Neural cell (in vitro differentiated cells): Measurements from ENCODE around the gene DPP10. TPM values are rescaled to one million over a fixed set of nuclear protein-coding genes. Genes with fewer than 3 reads are reported as not detected.

ENCODE experiments used
- H2AFZ ChIP-seq: fragments of 200-600, 300-800 bp; sonication (generic), shearing (Covaris generic); 2 replicates; pipeline ENCODE4 v1.6.0; 2014; ENCODE audit warnings: low read depth, mild to moderate bottlenecking, antibody characterized with exemption, low read length, moderate library complexity
- H3F3A ChIP-seq: fragments of 200-600 bp; shearing (Covaris generic); 2 replicates; pipeline ENCODE4 v1.6.1; 2016; ENCODE audit warnings: mild to moderate bottlenecking, moderate library complexity, mixed read lengths, antibody characterized with exemption, low read length; ENCODE audit not compliant: insufficient read depth, poor library complexity, severe bottlenecking
- H3K27ac ChIP-seq: fragments of 200-600, 300-800 bp; sonication (generic), shearing (Covaris generic); 2 replicates; pipeline ENCODE4 v1.5.1; 2014; ENCODE audit warnings: mild to moderate bottlenecking, low read length, moderate library complexity
- H3K27me3 ChIP-seq: fragments of 300-800, 200-600 bp; sonication (generic), shearing (Covaris generic); 2 replicates; pipeline ENCODE4 v1.6.0; 2014; ENCODE audit warnings: mild to moderate bottlenecking, low read depth, low read length, moderate library complexity; ENCODE audit not compliant: insufficient read depth
- H3K36me3 ChIP-seq: fragments of 300-800, 200-600 bp; sonication (generic), shearing (Covaris generic); 2 replicates; pipeline ENCODE4 v1.5.1; 2014; ENCODE audit warnings: mild to moderate bottlenecking, antibody characterized with exemption, low read length, moderate library complexity; ENCODE audit not compliant: insufficient read depth
- H3K4me2 ChIP-seq: fragments of 300-800, 200-600 bp; sonication (generic), shearing (Covaris generic); 2 replicates; pipeline ENCODE4 v1.6.0; 2014; ENCODE audit warnings: mild to moderate bottlenecking, low read length
- H3K4me3 ChIP-seq: fragments of 300-800, 200-600 bp; sonication (generic), shearing (Covaris generic); 2 replicates; pipeline ENCODE4 v1.5.1; 2014; ENCODE audit warnings: mild to moderate bottlenecking, low read length, moderate library complexity
- H3K79me2 ChIP-seq: fragments of 200-600 bp; shearing (Covaris generic); replicated peaks from 2 replicates; pipeline ENCODE4 v1.6.0; 2014; ENCODE audit warnings: mild to moderate bottlenecking, low read length, moderate library complexity; ENCODE audit not compliant: insufficient read depth
- H3K9ac ChIP-seq: fragments of 300-800, 200-600 bp; sonication (generic), shearing (Covaris generic); 2 replicates; pipeline ENCODE4 v1.6.1; 2016; ENCODE audit warnings: mild to moderate bottlenecking, low read length, mixed read lengths
- H3K9me2 ChIP-seq: fragments of 200-600 bp; shearing (Covaris generic); 2 replicates; pipeline ENCODE4 v1.6.1; 2016; ENCODE audit warnings: mild to moderate bottlenecking, low read length, mixed read lengths; ENCODE audit not compliant: insufficient read depth
- H3K9me3 ChIP-seq: fragments of 200-600, 300-800 bp; sonication (generic), shearing (Covaris generic); 2 replicates; pipeline ENCODE4 v1.6.1; 2016; ENCODE audit warnings: mild to moderate bottlenecking, mixed run types, low read length, moderate library complexity, mixed read lengths
- H4K20me1 ChIP-seq: fragments of 200-600 bp; shearing (Covaris generic); 2 replicates; pipeline ENCODE4 v1.6.1; 2016; ENCODE audit warnings: mild to moderate bottlenecking, mixed run types; ENCODE audit not compliant: insufficient read depth
- CTCF ChIP-seq: fragments of 450-650 bp; IDR thresholded peaks from 2 replicates; pipeline ENCODE4 v1.5.1; 2014; ENCODE audit warnings: antibody characterized with exemption, mild to moderate bottlenecking, moderate library complexity; ENCODE audit not compliant: poor library complexity, severe bottlenecking
- EP300 ChIP-seq: fragments of 450-650 bp; conservative IDR thresholded peaks from 2 replicates; pipeline ENCODE4 v1.6.1; 2014; ENCODE audit warnings: antibody characterized with exemption, mild to moderate bottlenecking, moderate library complexity; ENCODE audit not compliant: poor library complexity, severe bottlenecking
- EZH2 ChIP-seq: fragments of 200-600, 300-800 bp; shearing (Covaris generic), sonication (generic); IDR thresholded peaks from 2 replicates; pipeline ENCODE4 v1.6.1; 2014; ENCODE audit warnings: antibody characterized with exemption, low read length, borderline replicate concordance, mild to moderate bottlenecking; ENCODE audit not compliant: insufficient read depth, poor library complexity, severe bottlenecking
- MXI1 ChIP-seq: fragments of 450-650 bp; conservative IDR thresholded peaks from 2 replicates; pipeline ENCODE4 v1.6.1; 2014; ENCODE audit warnings: antibody characterized with exemption, mild to moderate bottlenecking; ENCODE audit not compliant: poor library complexity, severe bottlenecking
- RAD21 ChIP-seq: fragments of 450-650 bp; conservative IDR thresholded peaks from 2 replicates; pipeline ENCODE4 v1.6.1; 2014; ENCODE audit warnings: antibody characterized with exemption, mild to moderate bottlenecking, moderate library complexity
- REST ChIP-seq: IDR thresholded peaks from 2 replicates; pipeline ENCODE4 v1.6.1; 2012; ENCODE audit warnings: borderline replicate concordance
- SMC3 ChIP-seq: fragments of 450-650 bp; conservative IDR thresholded peaks from 2 replicates; pipeline ENCODE4 v1.6.1; 2014; ENCODE audit warnings: antibody characterized with exemption, mild to moderate bottlenecking, moderate library complexity; ENCODE audit not compliant: poor library complexity
- TAF1 ChIP-seq: IDR thresholded peaks from 2 replicates; pipeline ENCODE4 v1.6.1; 2012; ENCODE audit warnings: low read depth
- polyA plus RNA-seq: library from polyadenylated mRNA; depleted of rRNA; stranded (reverse); fragments of >200 nt; gene quantifications from 2 replicates; pipeline ENCODE4 v1.2.3, GENCODE V29; 2014

DPP10 gene
- polyA plus RNA-seq, 1 donor from 2014 or later = 13.9 TPM

- Histone ChIP-seq H3K36me3 (no peaks in the 10 kb centered on the region), H3K9me3 (no peaks in the 10 kb centered on the region), H3K27ac (no peak overlapping the region), H4K20me1 (no peaks in the 10 kb centered on the region), H3K4me3 (no peak overlapping the region), H3K4me2 (no peak overlapping the region), H3F3A (no peaks in the 10 kb centered on the region), H3K9me2 (no peaks in the 10 kb centered on the region), H3K27me3 (no peaks in the 10 kb centered on the region), H2AFZ (no peak overlapping the region), H3K9ac (no peak overlapping the region), H3K79me2 (no peaks in the 10 kb centered on the region)
- no peak for TF ChIP-seq EP300
- TF ChIP-seq RAD21 = no peak
- no peak for TF ChIP-seq CTCF
- TF ChIP-seq REST = no peak
Observed at GRCh38 chr2:115694651-115695050, 1252.2 kb downstream of the DPP10 start.

GRCh38 chr2:115733190-115733775 is 1290.8 kb downstream of the DPP10 start:
- Histone ChIP-seq H3K4me3 (no peak overlapping the region), H3K79me2 (no peaks in the 10 kb centered on the region), H3K27ac (no peak overlapping the region), H3K36me3 (no peaks in the 10 kb centered on the region), H3K9ac (no peak overlapping the region), H2AFZ (no peak overlapping the region), H3K9me3 (no peaks in the 10 kb centered on the region), H3K4me2 (no peak overlapping the region), H3K27me3 (no peaks in the 10 kb centered on the region), H4K20me1 (no peaks in the 10 kb centered on the region), H3K9me2 (no peaks in the 10 kb centered on the region), H3F3A (no peaks in the 10 kb centered on the region)
- TF ChIP-seq RAD21 = no peak
- TF ChIP-seq CTCF = no peak
- TF ChIP-seq EP300 = no peak
- no peak for TF ChIP-seq EZH2
- TF ChIP-seq TAF1 = no peak
- no peak for TF ChIP-seq SMC3
- no peak for TF ChIP-seq MXI1
